Stimulated activated CD4-positive, alpha-beta T cell treated with anti-CD3 and anti-CD28 coated beads, Interleukin-15, amount 100 ng/mL, for 24 hours (primary cell): ENCODE measurements around the gene RNF168.
"Not testable (repeated sequence)": the region's sequence is repeated elsewhere in the genome, so short reads cannot be mapped to it uniquely, and the experiment has no call there.

Experiments
- DNase-seq: peaks from one replicate; pipeline ENCODE4 v3.0.0-alpha.2; 2020

Gene RNF168

DNA sequence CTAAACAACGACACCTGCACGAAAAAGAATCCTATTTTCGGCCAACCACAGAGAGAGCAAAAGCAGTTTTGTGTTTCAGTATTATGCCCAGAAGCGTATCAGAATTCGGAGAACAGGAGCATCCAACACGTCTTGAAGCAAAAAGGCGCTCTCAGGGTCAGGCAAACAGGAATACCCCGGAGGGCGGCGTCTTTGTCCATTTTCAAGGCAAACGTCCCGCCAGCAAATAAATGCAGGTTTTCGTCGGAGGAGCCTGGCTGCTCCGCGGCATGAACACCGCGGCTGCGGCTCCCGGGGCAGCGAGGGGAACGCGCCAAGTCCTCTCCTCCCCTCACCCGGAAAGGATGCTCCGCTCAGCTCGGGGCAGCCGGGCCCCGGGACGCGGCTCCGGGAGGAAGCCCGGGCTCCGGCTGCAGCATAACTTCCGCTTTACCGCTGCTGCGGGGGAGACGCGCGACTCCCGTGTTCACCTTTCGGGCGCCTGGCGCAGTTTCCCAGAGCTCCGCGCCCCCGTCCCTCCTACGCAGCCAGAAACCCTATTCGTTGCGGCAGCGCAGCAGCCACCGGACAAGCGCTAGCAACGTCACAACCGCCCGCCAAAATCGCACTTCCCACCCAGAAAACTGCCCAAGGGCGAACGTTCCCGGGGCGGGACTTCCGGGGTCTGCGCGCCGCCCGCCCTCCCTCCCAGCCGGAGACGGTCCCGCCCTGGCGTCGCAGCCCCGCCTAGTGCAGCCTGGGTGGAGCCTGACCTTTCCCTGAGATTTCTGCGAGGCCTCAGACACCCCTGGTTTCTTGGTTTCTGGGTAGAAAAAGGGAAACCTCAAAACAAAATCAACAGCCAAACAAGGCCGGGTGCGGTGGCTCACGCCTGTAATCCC lies at the start of gene RNF168:
Gene RNF168 (minus strand): TSS at position 573 of the 881 bp plus-strand sequence. CDS start 595 bp downstream, outside the sequence.
- peak; percentile 99 for DNase-seq

DNA sequence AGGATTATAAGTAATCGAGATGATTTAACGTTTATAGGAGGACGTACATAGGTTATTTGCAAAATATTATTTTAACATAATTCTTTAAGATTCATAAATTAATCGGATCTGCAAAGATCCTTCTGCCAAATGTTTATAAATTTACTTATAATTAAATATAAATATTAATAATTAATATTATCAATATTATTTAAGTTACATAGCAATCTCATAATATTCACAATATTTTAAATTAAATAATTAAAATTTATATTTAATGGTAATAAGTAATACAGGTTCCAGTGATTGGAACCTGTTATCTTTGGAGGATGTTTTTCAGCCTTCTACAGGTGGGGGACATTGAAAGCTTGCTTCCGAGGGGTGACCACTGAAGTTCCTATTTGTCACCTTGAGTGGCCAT lies 48.7 kb upstream of the RNF168 start:
- DNase-seq: no peak

GRCh38 chr3:196550172-196550571 lies 46.6 kb upstream of the RNF168 start:
- DNase-seq: not testable (repeated sequence)

- DNase-seq: not testable (repeated sequence)
Observed at GRCh38 chr3:196549312-196549711, 45.7 kb upstream of the RNF168 start.

GRCh38 chr3:196547067-196547466 lies 43.5 kb upstream of the RNF168 start:
- DNase-seq: no peak

DNA sequence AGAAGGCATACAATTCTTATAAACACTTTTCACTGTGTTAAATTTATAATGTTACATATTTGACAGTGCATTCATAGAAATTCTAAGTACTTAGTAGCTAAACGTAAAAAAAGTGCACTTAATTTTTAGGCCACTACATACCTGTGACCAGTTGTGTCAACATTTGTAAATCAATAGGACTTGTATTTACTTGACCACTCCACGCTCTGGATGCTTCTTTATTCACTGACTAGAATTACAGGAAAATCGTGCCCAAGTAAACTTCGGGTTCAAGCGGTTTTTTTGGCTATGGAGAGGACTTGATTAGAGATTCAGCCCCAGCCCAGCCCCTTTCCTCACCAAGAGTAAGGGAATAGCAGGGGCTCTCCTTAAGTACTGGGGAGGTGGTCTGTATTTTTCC lies 43.0 kb upstream of the RNF168 start:
- DNase-seq: no peak

GRCh38 chr3:196544491-196544992 lies 41.0 kb upstream of the RNF168 start:
- DNase-seq: no peak

- no peak for DNase-seq
Observed at GRCh38 chr3:196541684-196542445, 38.3 kb upstream of the RNF168 start.

GRCh38 chr3:196537319-196537984 lies 33.9 kb upstream of the RNF168 start:
- DNase-seq: peak; percentile 76

GRCh38 chr3:196533260-196533681 lies 29.7 kb upstream of the RNF168 start:
- no peak for DNase-seq

DNA sequence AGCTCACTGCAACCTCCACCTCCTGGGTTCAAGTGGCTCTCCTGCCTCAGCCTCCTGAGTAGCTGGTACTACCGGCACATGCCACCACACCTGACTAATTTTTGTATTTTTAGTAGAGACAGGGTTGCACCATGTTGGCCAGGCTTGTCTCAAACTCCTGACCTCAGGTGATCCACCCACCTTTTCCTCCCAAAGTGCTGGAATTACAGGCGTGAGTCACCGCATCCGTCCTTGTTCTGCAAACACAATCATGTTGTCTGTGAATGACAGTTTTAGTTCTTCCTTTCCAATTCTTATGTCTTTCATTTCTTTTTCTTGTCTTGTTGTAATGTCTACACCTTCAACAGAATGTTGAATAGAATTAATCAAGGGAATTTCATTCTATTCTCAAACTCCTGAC lies 27.9 kb upstream of the RNF168 start:
- DNase-seq: no peak

- DNase-seq: peak; percentile 92
Observed at GRCh38 chr3:196528639-196529233, 25.2 kb upstream of the RNF168 start.

DNA sequence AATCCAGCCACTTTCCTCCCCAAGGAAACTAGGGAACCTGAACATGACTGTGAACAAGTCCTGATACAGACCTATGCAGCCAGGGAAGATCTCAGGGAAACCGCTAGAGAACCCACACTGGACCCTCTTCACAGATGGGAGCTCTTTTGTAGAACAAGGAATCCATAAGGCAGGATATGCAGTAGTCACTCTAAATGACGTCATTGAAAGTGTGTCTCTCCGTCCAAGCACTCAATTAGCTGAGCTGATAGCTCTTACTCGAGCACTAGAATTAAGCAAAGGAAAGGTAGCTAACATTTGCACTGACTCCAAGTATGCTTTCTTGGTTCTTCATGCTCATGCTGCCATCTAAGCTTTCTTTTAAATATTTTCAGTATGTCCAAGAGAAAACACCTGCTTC lies 21.6 kb upstream of the RNF168 start:
- no peak for DNase-seq

- DNase-seq: no peak
Observed at GRCh38 chr3:196524527-196524926, 21.0 kb upstream of the RNF168 start.

GRCh38 chr3:196523841-196524240 lies 20.3 kb upstream of the RNF168 start:
- no peak for DNase-seq

DNA sequence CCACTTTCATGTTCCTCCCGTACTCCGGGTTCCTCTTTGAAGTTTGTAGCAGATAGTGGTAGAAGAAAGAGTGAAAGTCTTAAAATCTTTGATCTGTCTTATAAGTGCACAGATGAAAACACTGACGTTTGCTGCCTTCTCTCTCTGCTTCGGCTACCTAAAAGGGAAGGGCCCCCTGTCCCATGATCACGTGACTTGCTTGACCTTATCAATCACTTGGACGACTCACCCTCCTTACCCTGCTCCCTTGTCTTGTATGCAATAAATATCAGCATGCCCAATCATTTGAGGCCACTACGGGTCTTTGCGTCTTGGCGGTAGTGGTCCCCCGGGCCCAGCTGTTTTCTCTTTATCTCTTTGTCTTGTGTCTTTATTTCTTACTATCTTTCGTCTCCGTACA lies 17.7 kb upstream of the RNF168 start:
- DNase-seq: not testable (repeated sequence)

DNA sequence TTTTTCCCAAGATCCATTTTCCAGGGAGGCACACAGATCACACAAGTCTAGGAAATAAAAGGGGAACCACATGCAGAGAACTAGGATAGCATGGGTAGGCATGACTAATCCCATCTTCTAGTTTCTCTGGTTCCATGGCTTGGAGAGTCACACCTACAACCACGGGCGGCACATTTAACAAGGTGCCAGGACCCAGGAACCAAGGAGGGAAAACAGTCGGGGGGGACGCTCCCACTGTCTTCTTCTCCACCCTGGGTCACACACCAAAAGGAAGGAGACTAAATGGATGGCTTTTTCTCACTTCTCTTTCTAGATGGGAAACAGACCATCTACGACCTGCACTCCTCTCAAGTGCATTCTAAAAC lies 16.1 kb upstream of the RNF168 start:
- DNase-seq: peak; percentile 47

DNA sequence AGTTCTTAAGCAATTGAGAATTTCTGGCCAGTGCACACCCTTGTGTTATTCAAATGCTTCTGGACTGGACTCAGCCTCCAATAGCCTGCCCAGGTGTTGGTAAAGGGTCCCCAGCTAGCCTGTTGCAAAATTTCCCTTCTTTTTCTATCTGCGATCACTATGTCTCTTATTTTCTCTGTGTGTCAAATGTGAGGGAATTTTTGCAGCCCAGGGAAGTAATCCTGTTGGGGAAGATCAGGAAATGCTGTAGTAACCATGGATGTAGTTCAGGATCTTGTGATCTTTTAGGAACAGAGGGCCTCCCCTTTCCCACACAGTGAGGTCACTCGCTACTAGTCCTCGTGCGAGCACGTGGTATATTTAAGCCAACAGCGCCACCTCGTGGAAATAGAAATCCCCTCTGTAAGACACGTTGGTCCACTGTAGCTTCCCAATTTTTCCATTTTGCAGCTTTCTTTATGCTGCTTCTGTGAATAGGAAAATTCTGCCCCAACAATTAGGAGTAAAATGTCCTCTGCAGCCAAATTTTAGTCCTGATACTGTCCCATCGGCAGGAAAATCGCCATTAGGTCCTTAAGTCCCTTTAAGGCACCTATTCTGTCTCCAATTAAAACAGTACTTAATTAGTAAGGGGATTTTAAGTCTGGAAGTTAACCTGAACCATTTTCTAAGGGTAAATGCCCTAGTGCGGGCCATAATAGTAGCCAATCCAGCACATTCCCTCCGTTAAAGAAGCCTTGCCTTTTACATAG lies 15.6 kb upstream of the RNF168 start:
- DNase-seq: peak; percentile 72

DNA sequence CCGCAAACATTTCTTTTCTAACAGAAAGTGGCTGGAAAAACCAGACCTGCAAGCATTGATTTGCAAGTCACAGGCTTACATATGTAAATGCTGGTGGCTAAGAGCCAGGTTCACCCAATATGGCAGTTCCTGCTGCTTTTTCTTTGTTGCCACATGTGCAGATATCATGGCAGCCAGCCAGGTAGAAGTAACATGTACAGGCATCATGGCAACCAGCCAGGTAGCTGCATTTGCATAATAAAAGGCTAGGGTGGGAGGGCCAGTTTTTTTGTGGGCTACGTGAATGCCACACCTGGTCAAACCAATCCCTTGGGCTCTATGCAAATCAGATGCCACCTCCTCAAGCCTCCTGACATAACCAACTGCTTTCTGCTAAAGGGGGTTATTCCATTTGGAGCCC lies 14.4 kb upstream of the RNF168 start:
- DNase-seq: no peak

GRCh38 chr3:196517162-196517800 lies 13.7 kb upstream of the RNF168 start:
- DNase-seq: no peak

DNA sequence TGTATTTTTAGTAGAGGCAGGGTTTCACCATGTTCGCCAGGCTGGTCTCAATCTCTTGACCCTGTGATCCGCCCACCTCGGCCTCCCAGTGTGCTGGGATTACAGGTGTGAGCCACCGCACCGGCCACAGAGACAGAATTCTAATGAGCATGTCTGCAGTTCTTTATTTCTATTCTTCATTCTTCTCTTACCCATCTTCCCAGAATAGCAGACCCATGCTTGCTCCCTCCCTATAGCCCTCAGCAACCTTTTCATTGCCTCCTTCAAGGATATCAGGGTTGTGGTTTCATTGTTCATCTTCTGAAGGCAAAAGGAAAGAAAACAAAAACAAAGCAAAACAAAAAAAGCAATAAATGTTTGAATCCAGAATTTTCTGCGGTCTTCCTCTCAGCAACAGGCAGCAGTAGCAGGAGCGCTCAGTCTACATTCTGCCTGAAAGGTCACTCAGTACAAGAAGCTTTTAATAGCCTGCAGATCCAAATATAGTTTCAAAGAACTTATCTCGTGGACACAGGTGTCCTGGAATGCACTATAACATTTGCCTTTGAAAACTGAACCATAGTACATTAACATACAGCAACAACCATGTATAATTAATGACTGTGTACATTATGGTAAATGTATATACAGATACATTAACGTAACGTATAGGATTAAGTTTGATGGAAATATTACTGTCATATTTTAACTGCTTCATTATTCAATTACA lies 11.5 kb upstream of the RNF168 start, which contains the start of gene SMCO1:
Gene SMCO1 (minus strand): TSS at position 434 of the 709 bp plus-strand sequence. CDS start 137 bp downstream, at position 297.
- no peak for DNase-seq
